Activated CD4-positive, CD25-positive, alpha-beta regulatory T cell treated with anti-CD3 and anti-CD28 coated beads, Interleukin-2, amount 50 U/mL, for 16 hours (primary cell): ENCODE results near the gene MLLT3.

ENCODE experiments used
- DNase-seq: peaks from one replicate; pipeline ENCODE4 v3.0.0-alpha.2; 2020; ENCODE audit warnings: low read depth, low spot score

Gene MLLT3

DNA sequence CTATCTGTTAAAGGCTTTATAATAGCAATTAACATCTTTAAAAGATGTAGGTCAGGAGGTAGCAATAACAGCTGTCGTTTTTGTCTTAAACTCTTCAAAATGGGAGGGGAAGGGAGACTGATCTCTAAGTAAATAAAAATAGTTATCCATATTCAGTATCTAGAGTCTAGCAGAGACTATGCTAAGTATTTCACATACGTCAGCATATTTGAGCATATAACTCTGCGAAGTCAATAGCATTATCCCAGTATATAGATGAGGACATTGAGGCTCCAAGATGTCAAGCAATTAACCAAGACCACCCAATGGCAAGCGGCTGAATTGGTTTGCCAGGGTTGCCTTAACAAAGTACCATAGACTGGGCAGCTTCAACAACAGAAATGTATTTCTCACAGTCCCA is 316.8 kb downstream of the MLLT3 start:
- no peak for DNase-seq

DNA sequence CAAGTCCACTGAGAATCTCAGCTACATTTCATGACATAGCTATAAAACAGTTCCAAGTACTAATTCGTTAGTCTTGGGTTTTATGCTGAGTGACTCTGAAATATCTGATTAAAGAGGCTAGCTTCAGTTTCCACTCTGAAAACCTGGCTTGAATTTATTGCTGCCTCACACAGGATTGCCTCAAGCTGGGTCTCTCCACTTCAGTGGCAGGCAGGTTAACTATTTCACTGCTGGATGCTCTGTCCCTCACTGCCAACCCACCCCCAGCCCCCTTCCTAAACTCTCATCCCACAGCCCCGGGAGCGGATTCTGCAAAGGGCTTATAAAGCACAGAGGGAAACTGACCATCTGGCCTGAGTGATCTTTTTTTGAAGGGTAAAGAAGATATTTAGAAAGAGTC is 318.3 kb downstream of the MLLT3 start:
- no peak for DNase-seq

DNA sequence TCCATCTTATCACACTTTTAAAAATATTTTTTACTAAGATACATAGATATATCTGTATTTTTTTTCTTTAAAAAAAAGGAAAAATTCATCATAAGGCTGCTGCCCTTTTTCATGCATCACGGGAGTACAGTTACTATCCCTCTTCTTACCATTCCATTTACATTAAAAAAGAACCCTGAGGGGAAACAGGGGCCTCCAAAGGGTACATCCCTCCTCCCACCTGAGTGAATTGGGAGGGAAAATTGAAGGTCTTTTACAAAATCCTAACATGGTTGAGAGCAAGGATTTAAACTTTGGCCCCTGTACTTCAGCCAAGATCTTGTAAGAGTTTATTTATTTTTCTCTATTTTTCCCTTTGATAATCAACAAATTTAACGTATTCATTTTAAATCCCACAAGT is 319.2 kb downstream of the MLLT3 start:
- DNase-seq = no peak

DNA sequence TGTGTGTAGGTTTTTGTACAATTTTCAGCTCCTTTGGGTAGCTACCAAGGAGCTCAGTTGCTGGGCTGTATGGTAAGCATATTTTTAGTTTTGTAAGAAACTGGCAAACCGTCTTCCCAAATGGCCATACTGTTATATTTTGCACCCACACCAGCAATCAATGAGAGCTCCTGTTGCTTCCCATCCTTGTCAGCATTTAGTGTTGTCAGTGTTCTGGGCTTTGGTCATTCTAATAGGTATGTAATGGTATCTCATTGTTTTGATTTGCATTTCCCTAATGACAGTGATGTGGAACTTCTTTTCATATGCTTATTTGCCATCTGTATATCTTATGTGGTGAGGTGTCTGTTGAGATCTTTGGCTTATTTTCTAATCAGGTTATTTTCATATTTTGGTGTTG is 320.1 kb downstream of the MLLT3 start:
- no peak for DNase-seq

DNA sequence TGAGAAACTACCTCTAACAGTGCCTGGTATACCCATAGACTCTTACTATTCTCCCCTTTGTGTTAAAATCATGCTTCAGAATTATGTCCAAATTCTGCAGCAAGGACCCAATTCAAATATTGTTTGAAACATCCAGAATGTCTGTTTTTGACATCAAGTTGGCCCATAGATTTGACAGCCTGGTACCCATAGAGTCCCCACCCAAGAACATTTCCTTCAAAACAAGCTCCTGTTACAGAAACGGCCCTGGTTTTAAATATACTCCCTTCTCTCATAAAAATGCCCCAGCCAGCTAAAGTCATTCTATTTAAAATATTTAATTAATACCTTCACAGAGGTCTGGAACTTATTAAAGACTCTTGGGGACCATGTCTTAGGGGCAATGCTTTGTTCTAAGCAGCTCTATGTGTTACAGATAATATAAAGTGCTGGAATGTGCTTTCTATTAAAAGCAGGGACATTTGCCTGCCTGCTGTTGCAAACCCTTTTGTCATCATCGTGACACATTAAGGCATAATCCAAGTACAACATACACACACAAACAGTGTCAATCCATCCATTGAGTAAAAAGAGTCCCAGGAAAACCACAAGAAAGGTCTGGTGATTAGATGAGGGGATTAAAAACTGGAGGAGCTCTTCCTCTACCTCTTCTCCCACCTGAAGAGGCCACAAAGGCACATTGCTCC is 321.7 kb downstream of the MLLT3 start:
- no peak for DNase-seq

DNA sequence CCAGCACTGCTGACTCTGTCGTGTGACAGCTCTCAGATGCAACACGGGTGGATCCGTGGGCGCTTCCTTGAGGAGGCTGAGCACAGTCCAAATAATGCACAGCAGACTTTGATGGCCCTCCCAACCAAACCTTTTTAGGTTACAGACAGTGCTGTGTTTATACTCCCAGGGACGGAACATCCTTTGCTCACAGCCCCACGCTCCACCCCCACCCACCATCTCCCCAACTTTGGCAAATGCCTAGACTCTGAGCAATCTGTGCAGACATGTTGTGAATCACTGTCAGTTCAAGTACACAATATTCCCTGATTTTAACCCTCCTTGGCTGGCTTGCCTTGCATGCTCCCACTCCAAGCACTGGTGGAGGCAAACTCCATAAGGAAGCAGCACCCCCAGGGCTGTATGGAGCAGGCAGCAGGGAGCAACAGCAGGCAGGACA is 324.6 kb downstream of the MLLT3 start:
- DNase-seq = no peak

DNA sequence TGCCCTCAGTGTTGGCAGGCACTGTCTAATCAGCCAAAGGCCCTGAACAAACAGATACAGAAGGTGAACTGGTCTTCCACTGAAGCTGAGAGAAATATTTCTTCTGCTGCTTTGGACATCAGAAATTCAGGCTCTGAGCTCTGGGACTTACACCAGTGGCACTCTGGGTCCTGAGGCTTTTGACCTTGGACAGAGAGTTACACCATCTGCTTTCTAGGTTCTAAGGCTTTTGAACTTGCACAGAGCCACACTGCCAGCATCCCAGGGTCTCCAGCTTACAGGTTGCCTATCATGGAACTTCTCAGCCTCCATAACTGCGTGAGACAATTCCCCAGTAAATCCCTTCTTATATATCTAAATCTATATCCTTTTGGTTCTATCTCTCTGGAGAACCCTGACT is 326.7 kb downstream of the MLLT3 start:
- no peak for DNase-seq

DNA sequence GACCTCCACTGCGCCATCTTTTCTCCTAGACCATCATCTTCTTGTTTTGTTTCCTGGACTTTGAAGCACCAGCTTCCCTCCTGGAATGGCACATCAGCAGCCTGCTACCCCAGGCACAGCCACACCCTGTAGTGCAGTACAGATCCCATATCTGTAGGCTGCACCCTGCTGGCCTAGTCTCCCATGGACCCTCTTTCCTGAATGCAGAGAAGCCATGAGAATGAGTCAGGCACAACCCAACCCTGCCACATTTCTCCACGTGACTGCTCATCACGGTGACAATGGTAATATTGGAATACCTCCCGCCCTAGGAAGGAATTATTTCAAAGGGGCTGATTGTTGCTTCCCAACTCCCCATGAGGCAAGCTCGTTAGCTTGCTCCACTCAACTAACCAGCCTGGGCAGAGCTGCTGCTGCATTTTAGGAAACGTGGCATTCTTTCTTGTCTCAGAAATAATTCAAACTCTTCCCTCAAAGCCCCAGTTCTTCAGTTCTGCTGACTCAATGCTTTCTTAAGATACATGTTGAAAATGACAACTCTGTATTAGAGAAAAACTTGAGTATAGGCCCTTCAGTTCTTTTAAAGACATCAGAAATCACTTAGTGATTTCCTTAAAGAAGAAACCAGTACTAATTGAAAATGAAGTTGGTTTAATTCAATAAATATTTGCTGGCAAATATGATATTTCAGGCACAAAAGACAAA is 328.1 kb downstream of the MLLT3 start:
- DNase-seq = no peak

DNA sequence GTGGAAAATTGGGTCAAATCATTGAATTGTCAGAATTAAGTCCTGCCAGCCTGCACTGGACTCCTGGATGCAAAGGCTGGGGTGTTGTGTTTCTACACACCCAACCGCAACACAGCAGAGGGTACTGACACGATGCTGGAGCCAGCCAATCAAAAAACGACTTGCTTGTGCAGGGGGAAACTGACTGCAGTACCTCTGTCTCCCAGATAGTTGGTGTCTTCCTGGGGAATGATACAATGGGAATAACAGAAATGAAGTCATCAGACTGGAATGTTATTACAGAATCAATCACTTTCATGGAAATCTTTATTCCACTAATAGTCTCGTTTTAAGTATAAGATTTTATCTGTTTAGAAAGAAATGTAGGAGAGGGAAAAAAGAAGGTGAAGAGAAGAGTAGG is 330.3 kb downstream of the MLLT3 start:
- DNase-seq = no peak
